Sigmoid colon (tissue), 7 donors: ENCODE data around the gene CNKSR3. TPM values are rescaled to one million over a fixed set of nuclear protein-coding genes. Genes with fewer than 3 reads are reported as not detected.

Source experiments
- DNase-seq: peaks from one replicate; pipeline ENCODE4 v3.0.0-alpha.2; 2019
- H3K27ac ChIP-seq, 4 donors: fragments of 200-600 bp; sonication (generic); one replicate each; pipeline ENCODE4 v1.5.1; 2016 to 2019; ENCODE audit warnings: mild to moderate bottlenecking in 1 of 4
- H3K27me3 ChIP-seq, 3 donors: fragments of 200-600 bp; sonication (generic); one replicate each; pipeline ENCODE4 v1.5.1; 2019; ENCODE audit warnings: mild to moderate bottlenecking in 1 of 3
- H3K36me3 ChIP-seq, 4 donors: fragments of 200-600 bp; sonication (generic); one replicate each; pipeline ENCODE4 v1.5.1; 2016 to 2019
- H3K4me1 ChIP-seq, 4 donors: fragments of 200-600 bp; sonication (generic); one replicate each; pipeline ENCODE4 v1.5.1; 2017 to 2019
- H3K4me3 ChIP-seq, 4 donors: fragments of 200-600 bp; sonication (generic); one replicate each; pipeline ENCODE4 v1.5.1; 2017 to 2019; ENCODE audit warnings: mild to moderate bottlenecking in 2 of 4, moderate library complexity in 1 of 4
- H3K9me3 ChIP-seq, 4 donors: fragments of 200-600 bp in 3 of 4; sonication (generic) in 3 of 4; one replicate each; pipeline versions ENCODE4 v1.5.1 to v1.6.1; 2013 to 2019
- EP300 ChIP-seq, 4 donors: sonication (generic); formaldehyde crosslinking; IDR thresholded peaks; one replicate each; pipeline ENCODE4 v1.6.1; 2017; ENCODE audit warnings: antibody characterized with exemption in 4 of 4
- POLR2A ChIP-seq, 2 donors: fragments of 450-650 bp; IDR thresholded peaks; one replicate each; pipeline ENCODE4 v1.6.1; 2016; ENCODE audit warnings: antibody characterized with exemption in 2 of 2, mild to moderate bottlenecking in 2 of 2, moderate library complexity in 2 of 2
- POLR2AphosphoS5 ChIP-seq, 4 donors: sonication (generic); formaldehyde crosslinking; IDR thresholded peaks; one replicate each; pipeline ENCODE4 v1.6.1; 2017; ENCODE audit warnings: antibody characterized with exemption in 4 of 4
- WGBS, 2 donors: extraction: QIAGEN DNeasy Blood & Tissue Kit; methylation state at CpG; one replicate each; pipeline ENCODE4 v1.1.7; 2013; 5-methylcytosine and 5-hydroxymethylcytosine counted together
- intact Hi-C: fragments of 100-400 bp; cut with DNase I; formaldehyde crosslinking; loops from one replicate; pipeline ENCODE4 v1.15.1; 2023
- polyA plus RNA-seq, 3 donors: library from polyadenylated mRNA; stranded (reverse); fragments of 200-250 nt; gene quantifications; one replicate each; pipeline ENCODE4 v1.2.3, GENCODE V29; 2013
- total RNA-seq, 4 donors: library from RNA; depleted of rRNA; stranded (reverse); fragments of >200 nt; gene quantifications; one replicate each; pipeline ENCODE4 v1.1.0, GENCODE V29; 2016
- TF ChIP-seq, protein P1 (sequence below), 4 experiments: fragments of 450-650 bp in 3 of 4; fragments of 200-600 bp in 1 of 4; IDR thresholded peaks; one replicate each; pipeline ENCODE4 v1.5.1; 2016 to 2019; ENCODE audit warnings: antibody characterized with exemption in 4 of 4, mild to moderate bottlenecking in 3 of 4, moderate library complexity in 2 of 4
- donor health status: healthy with polysubstance abuse.
- donor health status: Bipolar disorder and iron deficiency.
- donor health status: healthy.

The CNKSR3 gene
- total and polyA plus RNA-seq, 7 donors, result 6.0 to 17.4 (median 15.3) TPM

DNA sequence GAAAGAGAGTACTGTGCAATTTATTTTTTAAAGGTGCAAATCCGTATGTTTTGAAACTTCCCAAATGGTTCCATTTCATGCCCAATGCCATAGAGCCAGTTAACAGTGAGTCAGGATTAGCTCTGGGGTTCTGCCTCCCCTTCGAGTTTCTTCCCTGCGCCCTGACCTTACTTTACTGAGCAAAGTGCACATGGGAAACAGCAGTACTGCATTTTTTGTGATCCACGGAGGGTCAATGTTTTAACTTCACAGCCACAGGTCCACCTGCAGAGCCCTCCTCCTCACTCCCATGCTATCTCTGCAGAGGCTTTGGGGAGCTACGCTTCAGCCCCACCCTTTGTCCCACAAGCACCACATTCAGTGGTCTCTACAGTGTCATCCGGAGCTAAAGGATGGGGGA, 44.0 kb upstream of the CNKSR3 start:
- 27 to 69% methylated on average over 6 of the region's 6 CpGs for WGBS, 2 donors
- peak overlapping the region in 2 of 4 donors; percentile 37 to 42 for H3K27ac ChIP-seq
- intact Hi-C loops, result no loop called here

DNA sequence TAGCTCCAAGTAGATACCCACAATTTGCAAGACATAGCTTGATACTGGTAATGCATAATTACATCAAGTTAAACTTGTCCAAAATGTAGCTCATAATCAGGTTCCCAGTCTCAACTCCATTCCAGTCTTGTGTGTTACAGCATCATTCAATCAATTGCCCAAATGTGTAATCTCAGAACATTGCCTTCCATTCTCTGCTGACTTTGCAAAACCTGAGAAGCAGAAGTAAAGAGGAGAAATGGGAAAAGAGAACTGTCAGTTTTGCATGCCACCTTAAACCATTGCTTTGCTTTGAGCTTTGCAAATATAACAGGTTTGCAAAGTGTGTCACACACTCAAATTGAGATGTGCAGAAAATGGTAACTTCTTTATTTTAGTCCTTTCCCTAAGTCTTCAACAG, 40.3 kb upstream of the CNKSR3 start:
- H3K27me3 ChIP-seq, result no peaks in the 10 kb centered on the region
- H3K4me1 ChIP-seq, result peaks cover 0 to 29% (median 16%) of the 10 kb centered on the region in 4 donors
- H3K9me3 ChIP-seq, result no peaks in the 10 kb centered on the region
- intact Hi-C loops, result no loop called here
- DNase-seq, result no peak
- no peaks in the 10 kb centered on the region for H3K36me3 ChIP-seq
- TF ChIP-seq, protein P1, sequence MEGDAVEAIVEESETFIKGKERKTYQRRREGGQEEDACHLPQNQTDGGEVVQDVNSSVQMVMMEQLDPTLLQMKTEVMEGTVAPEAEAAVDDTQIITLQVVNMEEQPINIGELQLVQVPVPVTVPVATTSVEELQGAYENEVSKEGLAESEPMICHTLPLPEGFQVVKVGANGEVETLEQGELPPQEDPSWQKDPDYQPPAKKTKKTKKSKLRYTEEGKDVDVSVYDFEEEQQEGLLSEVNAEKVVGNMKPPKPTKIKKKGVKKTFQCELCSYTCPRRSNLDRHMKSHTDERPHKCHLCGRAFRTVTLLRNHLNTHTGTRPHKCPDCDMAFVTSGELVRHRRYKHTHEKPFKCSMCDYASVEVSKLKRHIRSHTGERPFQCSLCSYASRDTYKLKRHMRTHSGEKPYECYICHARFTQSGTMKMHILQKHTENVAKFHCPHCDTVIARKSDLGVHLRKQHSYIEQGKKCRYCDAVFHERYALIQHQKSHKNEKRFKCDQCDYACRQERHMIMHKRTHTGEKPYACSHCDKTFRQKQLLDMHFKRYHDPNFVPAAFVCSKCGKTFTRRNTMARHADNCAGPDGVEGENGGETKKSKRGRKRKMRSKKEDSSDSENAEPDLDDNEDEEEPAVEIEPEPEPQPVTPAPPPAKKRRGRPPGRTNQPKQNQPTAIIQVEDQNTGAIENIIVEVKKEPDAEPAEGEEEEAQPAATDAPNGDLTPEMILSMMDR (IDR thresholded peaks at IDR 0.05), result no peak
- TF ChIP-seq POLR2AphosphoS5 (IDR thresholded peaks at IDR 0.05) (no peak), EP300 (IDR thresholded peaks at IDR 0.05) (no peak), POLR2A (IDR thresholded peaks at IDR 0.05) (no peak)
- H3K27ac ChIP-seq, result no peak overlapping the region
- H3K4me3 ChIP-seq, result no peak overlapping the region

More for the DNA sequence above, 44.0 kb upstream of the CNKSR3 start:
- Histone ChIP-seq H3K27me3 (no peaks in the 10 kb centered on the region), H3K9me3 (no peaks in the 10 kb centered on the region), H3K4me3 (no peak overlapping the region), H3K4me1 (peaks cover 0 to 15% (median 4%) of the 10 kb centered on the region in 4 donors), H3K36me3 (no peaks in the 10 kb centered on the region)
- no peak for DNase-seq
- TF ChIP-seq POLR2A (IDR thresholded peaks at IDR 0.05) (no peak), EP300 (IDR thresholded peaks at IDR 0.05) (no peak), POLR2AphosphoS5 (IDR thresholded peaks at IDR 0.05) (no peak)
- TF ChIP-seq, protein P1 (IDR thresholded peaks at IDR 0.05), result no peak

DNA sequence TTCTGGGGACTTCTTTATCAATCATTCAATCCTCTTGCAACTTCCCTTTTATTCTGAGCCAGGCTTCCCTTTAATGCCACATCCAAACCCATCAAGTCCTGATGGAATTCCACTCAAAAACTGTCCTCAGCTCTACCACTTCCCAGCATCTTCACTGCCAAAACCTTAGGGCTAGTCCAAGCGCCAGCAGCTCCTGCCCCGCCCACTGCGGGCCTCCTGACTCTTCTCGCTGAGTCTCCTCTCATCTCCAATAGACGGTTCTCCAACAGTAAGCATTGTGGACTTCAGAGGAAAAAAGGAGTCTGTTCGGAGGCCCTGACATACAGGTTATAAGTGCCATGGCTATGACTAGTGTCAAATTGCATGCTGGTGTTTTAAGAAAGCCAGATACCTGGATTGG, 38.7 kb upstream of the CNKSR3 start:
- Histone ChIP-seq H3K9me3 (no peaks in the 10 kb centered on the region), H3K4me3 (no peak overlapping the region), H3K4me1 (peaks cover 0 to 16% (median 11%) of the 10 kb centered on the region in 4 donors), H3K36me3 (no peaks in the 10 kb centered on the region), H3K27me3 (no peaks in the 10 kb centered on the region), H3K27ac (peak overlapping the region in 1 of 4 donors; percentile 78)
- DNase-seq, result no peak
- intact Hi-C loops, result no loop called here
- 93 to 94% methylated on average over 6 of the region's 6 CpGs for WGBS, 2 donors
- TF ChIP-seq, protein P1 (IDR thresholded peaks at IDR 0.05), result no peak
- TF ChIP-seq EP300 (IDR thresholded peaks at IDR 0.05), result no peak
- no peak for TF ChIP-seq POLR2A (IDR thresholded peaks at IDR 0.05)
- TF ChIP-seq POLR2AphosphoS5 (IDR thresholded peaks at IDR 0.05), result no peak

DNA sequence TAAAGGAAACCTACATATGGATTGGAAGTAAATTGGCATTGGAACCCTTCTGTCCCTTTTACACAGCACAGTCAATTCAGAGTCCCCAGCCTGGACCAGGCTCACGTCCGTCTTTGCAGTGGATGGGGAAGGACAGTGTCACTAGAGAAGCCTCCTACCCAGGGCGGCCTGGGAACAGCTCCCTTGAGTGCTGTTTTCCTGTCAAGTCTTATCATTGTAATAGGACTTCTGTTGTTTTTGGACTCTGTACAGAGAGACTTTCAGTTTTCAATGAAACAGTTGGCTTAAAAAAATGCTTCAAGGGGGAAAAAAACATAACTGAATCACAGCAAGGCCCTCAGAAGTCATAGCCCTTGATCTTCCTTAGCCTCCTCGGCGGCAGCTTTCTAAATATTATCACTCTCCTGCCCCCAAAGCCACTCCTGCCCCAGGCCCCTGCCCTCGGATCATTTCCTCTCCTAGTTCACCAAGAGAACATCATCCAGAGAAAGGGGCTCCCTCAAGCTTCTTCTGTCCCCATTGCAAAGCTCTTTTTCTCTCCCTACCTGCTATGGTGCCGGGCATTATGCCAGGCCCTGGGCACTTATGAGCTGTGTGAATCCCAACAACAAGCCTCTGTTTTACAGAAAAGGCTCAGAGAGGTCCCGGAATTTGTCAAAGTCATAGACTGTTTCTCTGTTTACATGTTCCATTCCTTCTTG, 37.8 kb upstream of the CNKSR3 start:
- TF ChIP-seq POLR2A (IDR thresholded peaks at IDR 0.05) (no peak), EP300 (IDR thresholded peaks at IDR 0.05) (no peak), POLR2AphosphoS5 (IDR thresholded peaks at IDR 0.05) (no peak)
- TF ChIP-seq, protein P1 (IDR thresholded peaks at IDR 0.05), result no peak
- DNase-seq, result no peak
- no peaks in the 10 kb centered on the region for H3K9me3 ChIP-seq
- H3K4me3 ChIP-seq, result no peak overlapping the region
- intact Hi-C loops, result no loop called here
- H3K27me3 ChIP-seq, result no peaks in the 10 kb centered on the region
- H3K36me3 ChIP-seq, result no peaks in the 10 kb centered on the region
- H3K27ac ChIP-seq, result peak overlapping the region; percentile 42 to 78 (median 62)
- WGBS, 2 donors, result 24 to 56% methylated on average over 8 of the region's 8 CpGs
- peaks cover 0 to 16% (median 11%) of the 10 kb centered on the region in 4 donors for H3K4me1 ChIP-seq
